ENCODE measurements around the gene GNB4. TPM values are rescaled to one million over a fixed set of nuclear protein-coding genes. Genes with fewer than 3 reads are reported as not detected.

GNB4 gene
- polyA plus RNA-seq, 4 donors, result 23.8 to 31.4 (median 29.3) TPM

- DNase-seq (ENCODE audit: low read depth in 4 of 4, low spot score in 2 of 4), result no peak
Observed at GRCh38 chr3:179373938-179374337, 77.3 kb downstream of the GNB4 start.

- no peak for DNase-seq (ENCODE audit: low read depth in 4 of 4, low spot score in 2 of 4)
Observed at GRCh38 chr3:179369621-179370020, 81.6 kb downstream of the GNB4 start.

- no peak for DNase-seq (ENCODE audit: low read depth in 4 of 4, low spot score in 2 of 4)
Observed at GRCh38 chr3:179363332-179363731, 87.9 kb downstream of the GNB4 start.

GRCh38 chr3:179355996-179356395, 95.3 kb downstream of the GNB4 start:
- DNase-seq (ENCODE audit: low read depth in 4 of 4, low spot score in 2 of 4), result no peak

GRCh38 chr3:179348325-179349013, 102.8 kb downstream of the GNB4 start:
- DNase-seq (ENCODE audit: low read depth in 4 of 4, low spot score in 2 of 4), result no peak

GRCh38 chr3:179347345-179348194, 103.7 kb downstream of the GNB4 start, which contains the start of gene MFN1:
Gene MFN1 (plus strand): TSS chr3:179347709. CDS start chr3:179348852, 1,143 bp downstream.
- DNase-seq (ENCODE audit: low read depth in 4 of 4, low spot score in 2 of 4), result peak; percentile 86 to 95 (median 94)

Other genes with a start within 250 kb of the GNB4 start
- gene KCNMB3, start 200.4 kb downstream of the GNB4 start, polyA plus RNA-seq (ENCODE audit: insufficient read length in 4 of 4), result 1 to 10 TPM; 4.4 to 7.3 (median 7.1) TPM
- gene ZNF639, start 128.4 kb downstream of the GNB4 start, polyA plus RNA-seq (ENCODE audit: insufficient read length in 4 of 4), result 10 to 100 TPM; 48.1 to 56.6 (median 53.3) TPM
- 10 to 100 TPM; 59.0 to 77.2 (median 70.0) TPM for gene MFN1, start 103.8 kb downstream of the GNB4 start, polyA plus RNA-seq (ENCODE audit: insufficient read length in 4 of 4)
- 100 to 1,000 TPM; 100 to 114 (median 108) TPM for gene ACTL6A, start 111.5 kb upstream of the GNB4 start, polyA plus RNA-seq (ENCODE audit: insufficient read length in 4 of 4)
- 10 to 100 TPM; 52.5 to 67.6 (median 61.6) TPM for gene MRPL47, start 153.2 kb upstream of the GNB4 start, polyA plus RNA-seq (ENCODE audit: insufficient read length in 4 of 4)
- gene NDUFB5, start 153.3 kb upstream of the GNB4 start, polyA plus RNA-seq (ENCODE audit: insufficient read length in 4 of 4), result 100 to 1,000 TPM; 184 to 210 (median 195) TPM
- gene USP13, start 201.6 kb upstream of the GNB4 start, polyA plus RNA-seq (ENCODE audit: insufficient read length in 4 of 4), result 10 to 100 TPM; 13.0 to 15.6 (median 14.5) TPM